Measurements from ENCODE around the gene CST3. TPM values are rescaled to one million over a fixed set of nuclear protein-coding genes. Genes with fewer than 3 reads are reported as not detected.

Gene CST3
- total RNA-seq, 2 experiments from 2014 or later = 0.47 to 0.50 TPM

GRCh38 chr20:23602241-23602640 lies 35.5 kb downstream of the CST3 start:
- no peaks in the 10 kb centered on the region for H3K9me3 Mint-ChIP-seq (ENCODE audit: insufficient read depth)

DNA sequence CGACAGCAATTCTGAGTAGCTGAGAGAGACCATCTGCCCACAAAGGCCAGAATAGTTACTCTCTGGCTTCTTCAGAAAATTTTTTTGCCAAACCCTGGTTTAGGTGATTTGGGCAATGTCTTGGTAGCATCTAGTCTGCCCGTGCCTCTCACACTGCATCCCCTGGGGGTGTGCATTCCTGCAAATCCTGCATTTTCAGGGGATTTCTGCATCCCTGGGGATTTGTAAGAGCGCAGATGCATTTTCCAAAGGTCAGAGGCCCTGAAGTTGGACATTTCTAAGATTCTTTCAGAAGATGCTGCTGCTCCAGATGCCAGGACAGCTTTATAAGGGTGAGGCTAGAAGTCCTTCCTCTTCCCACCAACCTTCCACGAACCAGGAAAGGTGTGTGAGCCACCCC lies 36.0 kb downstream of the CST3 start:
- H3K9me3 Mint-ChIP-seq (ENCODE audit: insufficient read depth) = no peaks in the 10 kb centered on the region
- ATAC-seq (no peak), DNase-seq (no peak)
- CTCF ChIA-PET = interaction anchor here (1.0 kb wide), 1 partner anchor 252 kb away, joined by 3 read pairs; the partner anchor contains the start of gene NXT1
- H3K4me1 Mint-ChIP-seq (ENCODE audit: low read depth) = peaks cover 2% of the 10 kb centered on the region
- POLR2A ChIA-PET = no interaction called here
- H3K27ac Mint-ChIP-seq = no peak overlapping the region
- H3K27me3 Mint-ChIP-seq (ENCODE audit: low read depth) = peaks cover 7% of the 10 kb centered on the region
- no peak overlapping the region for H3K4me3 Mint-ChIP-seq
- no peaks in the 10 kb centered on the region for H3K36me3 Mint-ChIP-seq (ENCODE audit: low read depth)

More at GRCh38 chr20:23602241-23602640, 35.5 kb downstream of the CST3 start:
- peaks cover 3% of the 10 kb centered on the region for H3K27me3 Mint-ChIP-seq (ENCODE audit: low read depth)
- H3K4me3 Mint-ChIP-seq = no peak overlapping the region
- no peaks in the 10 kb centered on the region for H3K36me3 Mint-ChIP-seq (ENCODE audit: low read depth)
- H3K27ac Mint-ChIP-seq = no peak overlapping the region
- peaks cover 6% of the 10 kb centered on the region for H3K4me1 Mint-ChIP-seq (ENCODE audit: low read depth)
- DNase-seq = no peak
- ChIA-PET CTCF (interaction anchor here (1.0 kb wide), 1 partner anchor 252 kb away, joined by 3 read pairs; the partner anchor contains the start of gene NXT1), POLR2A (no interaction called here)
- ATAC-seq = no peak

GRCh38 chr20:23598481-23598880 lies 39.3 kb downstream of the CST3 start:
- ATAC-seq (no peak), DNase-seq (no peak)
- H3K36me3 Mint-ChIP-seq (ENCODE audit: low read depth) = no peaks in the 10 kb centered on the region
- no peaks in the 10 kb centered on the region for H3K4me1 Mint-ChIP-seq (ENCODE audit: low read depth)
- CTCF ChIA-PET = interaction anchor here (1.7 kb wide), 1 partner anchor 157 kb away, joined by 5 read pairs; no protein-coding TSS in a partner anchor
- H3K9me3 Mint-ChIP-seq (ENCODE audit: insufficient read depth) = no peaks in the 10 kb centered on the region
- peaks cover 4% of the 10 kb centered on the region for H3K27me3 Mint-ChIP-seq (ENCODE audit: low read depth)
- H3K27ac Mint-ChIP-seq = no peak overlapping the region
- POLR2A ChIA-PET = no interaction called here
- H3K4me3 Mint-ChIP-seq = no peak overlapping the region

GRCh38 chr20:23596579-23597250 lies 41.0 kb downstream of the CST3 start:
- no peak overlapping the region for H3K27ac Mint-ChIP-seq
- POLR2A ChIA-PET = no interaction called here
- CTCF ChIA-PET = interaction anchor here (0.8 kb wide), 1 partner anchor 10 kb away, joined by 3 read pairs; no protein-coding TSS in a partner anchor
- no peak overlapping the region for H3K4me3 Mint-ChIP-seq
- H3K9me3 Mint-ChIP-seq (ENCODE audit: insufficient read depth) = no peaks in the 10 kb centered on the region
- no peaks in the 10 kb centered on the region for H3K36me3 Mint-ChIP-seq (ENCODE audit: low read depth)
- no peak for ATAC-seq
- no peaks in the 10 kb centered on the region for H3K4me1 Mint-ChIP-seq (ENCODE audit: low read depth)
- peaks cover 4% of the 10 kb centered on the region for H3K27me3 Mint-ChIP-seq (ENCODE audit: low read depth)
- DNase-seq = no peak

- ChIA-PET CTCF (no interaction called here), POLR2A (no interaction called here)
- H3K27me3 Mint-ChIP-seq (ENCODE audit: low read depth) = peaks cover 4% of the 10 kb centered on the region
Measured at GRCh38 chr20:23595941-23596340, 41.8 kb downstream of the CST3 start.

DNA sequence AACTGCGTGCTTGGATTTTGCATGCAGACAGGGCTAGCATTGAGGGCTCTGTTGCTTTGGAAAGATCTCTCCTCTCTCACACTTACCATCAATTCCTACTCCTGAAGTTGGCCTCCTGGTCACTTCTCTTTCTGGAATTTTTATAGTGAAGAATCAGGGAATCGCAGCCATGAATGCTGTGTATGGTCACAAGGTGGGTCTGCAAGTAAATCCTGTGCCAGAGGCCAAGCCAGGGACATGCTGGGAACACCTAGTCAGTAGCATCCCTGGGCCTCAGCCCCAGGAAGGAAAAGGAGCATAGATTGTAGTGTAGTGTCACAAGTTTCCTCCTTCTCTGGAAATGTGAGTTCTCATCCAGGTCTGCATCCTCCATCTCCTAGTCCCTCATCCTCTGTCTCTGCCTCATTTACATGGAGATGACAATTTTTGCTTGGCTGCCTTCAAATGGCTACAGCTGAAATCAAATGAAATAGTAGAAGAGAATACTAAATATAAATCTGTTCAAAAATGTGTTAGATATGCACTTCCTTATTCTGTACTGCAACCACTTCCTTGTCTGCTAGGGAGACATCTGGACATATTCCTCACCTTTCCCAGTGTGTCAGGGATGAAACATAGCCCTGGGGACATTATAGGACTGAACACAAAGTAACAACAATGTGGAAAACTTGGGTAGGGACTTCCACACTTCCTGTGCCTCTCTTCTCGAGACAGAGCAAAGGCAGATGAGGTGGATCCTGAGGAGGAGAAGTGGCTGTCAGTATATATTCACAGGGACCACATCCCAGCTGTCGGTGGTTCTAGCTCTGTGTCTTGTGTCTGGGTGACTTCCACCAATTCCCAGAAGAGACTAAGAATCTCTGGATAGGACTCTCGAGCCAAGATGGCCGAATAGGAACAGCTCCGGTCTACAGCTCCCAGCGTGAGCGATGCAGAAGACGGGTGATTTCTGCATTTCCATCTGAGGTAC lies 49.0 kb downstream of the CST3 start:
- POLR2A ChIA-PET = no interaction called here
- no peaks in the 10 kb centered on the region for H3K36me3 Mint-ChIP-seq (ENCODE audit: low read depth)
- no peak for DNase-seq
- ATAC-seq = no peak
- CTCF ChIA-PET = no interaction called here
- H3K27me3 Mint-ChIP-seq (ENCODE audit: low read depth) = no peaks in the 10 kb centered on the region
- no peaks in the 10 kb centered on the region for H3K4me1 Mint-ChIP-seq (ENCODE audit: low read depth)
- H3K9me3 Mint-ChIP-seq (ENCODE audit: insufficient read depth) = no peaks in the 10 kb centered on the region
- H3K4me3 Mint-ChIP-seq = no peak overlapping the region
- no peak overlapping the region for H3K27ac Mint-ChIP-seq

More at GRCh38 chr20:23595941-23596340, 41.8 kb downstream of the CST3 start:
- no peaks in the 10 kb centered on the region for H3K9me3 Mint-ChIP-seq (ENCODE audit: insufficient read depth)
- no peak overlapping the region for H3K4me3 Mint-ChIP-seq
- no peak for DNase-seq
- no peaks in the 10 kb centered on the region for H3K36me3 Mint-ChIP-seq (ENCODE audit: low read depth)
- H3K27ac Mint-ChIP-seq = no peak overlapping the region
- no peaks in the 10 kb centered on the region for H3K4me1 Mint-ChIP-seq (ENCODE audit: low read depth)
- ATAC-seq = no peak

- DNase-seq (no peak), ATAC-seq (no peak)
- POLR2A ChIA-PET = no interaction called here
- Mint-ChIP-seq H3K36me3 (ENCODE audit: low read depth) (no peaks in the 10 kb centered on the region), H3K9me3 (ENCODE audit: insufficient read depth) (no peaks in the 10 kb centered on the region), H3K27ac (no peak overlapping the region), H3K27me3 (ENCODE audit: low read depth) (peaks cover 2% of the 10 kb centered on the region), H3K4me1 (ENCODE audit: low read depth) (no peaks in the 10 kb centered on the region), H3K4me3 (no peak overlapping the region)
- CTCF ChIA-PET = no interaction called here
Measured at GRCh38 chr20:23587631-23588030, 50.1 kb downstream of the CST3 start.

- H3K27me3 Mint-ChIP-seq (ENCODE audit: low read depth) = peaks cover 2% of the 10 kb centered on the region
- H3K36me3 Mint-ChIP-seq (ENCODE audit: low read depth) = no peaks in the 10 kb centered on the region
- no peak overlapping the region for H3K4me3 Mint-ChIP-seq
- no peaks in the 10 kb centered on the region for H3K4me1 Mint-ChIP-seq (ENCODE audit: low read depth)
- H3K9me3 Mint-ChIP-seq (ENCODE audit: insufficient read depth) = no peaks in the 10 kb centered on the region
- ATAC-seq = no peak
- H3K27ac Mint-ChIP-seq = no peak overlapping the region
- CTCF ChIA-PET = no interaction called here
- POLR2A ChIA-PET = no interaction called here
- no peak for DNase-seq
Measured at GRCh38 chr20:23586735-23587525, 50.8 kb downstream of the CST3 start.

GRCh38 chr20:23585808-23586734 lies 51.7 kb downstream of the CST3 start:
- no peak for ATAC-seq
- Mint-ChIP-seq H3K27ac (no peak overlapping the region), H3K36me3 (ENCODE audit: low read depth) (no peaks in the 10 kb centered on the region), H3K9me3 (ENCODE audit: insufficient read depth) (no peaks in the 10 kb centered on the region), H3K4me3 (no peak overlapping the region), H3K4me1 (ENCODE audit: low read depth) (no peaks in the 10 kb centered on the region), H3K27me3 (ENCODE audit: low read depth) (peaks cover 2% of the 10 kb centered on the region)
- POLR2A ChIA-PET = no interaction called here
- DNase-seq = no peak
- CTCF ChIA-PET = no interaction called here

DNA sequence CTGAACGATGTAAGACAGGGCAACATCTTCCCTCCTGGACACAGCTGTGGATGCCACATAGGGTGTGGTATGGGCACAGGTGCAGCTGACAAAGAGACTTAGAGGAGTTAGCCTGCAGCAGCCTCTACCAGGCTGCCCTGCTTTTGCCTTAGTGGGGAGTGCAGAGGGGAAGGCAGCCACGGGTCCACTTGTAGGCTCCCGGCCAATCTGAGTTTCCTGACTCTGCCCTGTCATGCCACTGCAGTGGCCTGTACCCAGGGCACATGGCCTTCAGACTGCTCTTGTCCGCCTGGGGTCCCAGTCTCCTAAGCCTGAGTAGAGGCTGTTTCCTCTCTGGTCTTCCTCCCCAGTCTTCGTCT lies 52.3 kb downstream of the CST3 start:
- POLR2A ChIA-PET = no interaction called here
- no peak for ATAC-seq
- CTCF ChIA-PET = no interaction called here

More for the DNA sequence above, 52.3 kb downstream of the CST3 start:
- no peak for DNase-seq
- no peaks in the 10 kb centered on the region for H3K4me1 Mint-ChIP-seq (ENCODE audit: low read depth)
- H3K9me3 Mint-ChIP-seq (ENCODE audit: insufficient read depth) = no peaks in the 10 kb centered on the region
- peaks cover 3% of the 10 kb centered on the region for H3K27me3 Mint-ChIP-seq (ENCODE audit: low read depth)
- no peak overlapping the region for H3K27ac Mint-ChIP-seq
- no peak overlapping the region for H3K4me3 Mint-ChIP-seq
- H3K36me3 Mint-ChIP-seq (ENCODE audit: low read depth) = no peaks in the 10 kb centered on the region

All from activated CD8-positive, alpha-beta T cell treated with anti-CD3 and anti-CD28 coated beads, Interleukin-2, amount 10 ng/mL, durations not matched to agents 7 days and 5 days (primary cell).